GM21723 (cell line): ENCODE measurements around the gene PSEN1.

Source experiments
- ATAC-seq: cut with Tn5 transposase; IDR thresholded peaks from one replicate; pipeline ENCODE4 v1.9.1; 2021; ENCODE audit warnings: mild to moderate bottlenecking, moderate library complexity; ENCODE audit not compliant: unreplicated experiment

Gene PSEN1

DNA sequence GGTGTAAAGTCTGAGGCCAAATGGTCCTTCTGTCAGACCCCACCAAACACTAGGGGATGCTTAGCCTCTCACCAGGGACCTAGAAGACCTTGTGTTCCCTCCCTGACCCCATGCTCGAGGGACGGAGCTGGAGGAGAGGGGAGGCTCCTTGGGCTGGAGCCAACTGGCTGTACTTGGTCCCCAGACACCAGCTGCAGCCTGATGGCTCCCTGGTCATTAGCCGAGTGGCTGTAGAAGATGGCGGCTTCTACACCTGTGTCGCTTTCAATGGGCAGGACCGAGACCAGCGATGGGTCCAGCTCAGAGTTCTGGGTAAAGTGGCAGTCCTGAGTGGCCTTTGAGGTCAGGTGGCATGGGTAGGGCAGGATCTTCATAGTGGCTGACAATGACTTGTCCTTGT is 130.0 kb downstream of the PSEN1 start:
- no peak for ATAC-seq

GRCh38 chr14:73267474-73267873 is 131.2 kb downstream of the PSEN1 start:
- no peak for ATAC-seq

- ATAC-seq, result peak; percentile 54
These were observed 133.6 kb downstream of the PSEN1 start for GRCh38 chr14:73269729-73270531.

GRCh38 chr14:73272393-73272792 is 136.1 kb downstream of the PSEN1 start:
- no peak for ATAC-seq
